Natural killer cell (primary cell): ENCODE measurements around the gene C2orf68. TPM values are rescaled to one million over a fixed set of nuclear protein-coding genes. Genes with fewer than 3 reads are reported as not detected.
A peak's percentile ranks its signal among the peaks of the same experiment; 100 is the strongest.

ENCODE experiments used
- ATAC-seq, 3 donors: fragments of 150-1000 bp in 2 of 3; fragments of 200-7000 bp in 1 of 3; cut with Tn5 transposase; 1 replicate in 1 of 3; 2 replicates in 2 of 3; pipeline ENCODE4 v1.10.0; 2021; ENCODE audit warnings: mild to moderate bottlenecking in 2 of 3, moderate library complexity in 2 of 3
- DNase-seq, 2 donors: peaks; one replicate each; pipeline versions ENCODE4 v3.0.0 to v3.0.0-alpha.2; 2013 to 2021; ENCODE audit warnings: mixed read lengths in 1 of 2
- H3K27ac ChIP-seq: one replicate; pipeline ENCODE4 v1.5.1; 2013; ENCODE audit warnings: mild to moderate bottlenecking, low read length
- H3K27me3 ChIP-seq: one replicate; pipeline ENCODE4 v1.6.1; 2013; ENCODE audit warnings: low read length; ENCODE audit not compliant: control insufficient read depth, insufficient read depth
- H3K36me3 ChIP-seq: one replicate; pipeline ENCODE4 v1.6.1; 2013; ENCODE audit warnings: low read length; ENCODE audit not compliant: control insufficient read depth, insufficient read depth
- H3K4me1 ChIP-seq: one replicate; pipeline ENCODE4 v1.6.1; 2013; ENCODE audit warnings: low read length; ENCODE audit not compliant: control insufficient read depth, insufficient read depth
- H3K4me3 ChIP-seq: one replicate; pipeline ENCODE4 v1.5.1; 2013; ENCODE audit warnings: low read length
- H3K9me3 ChIP-seq: one replicate; pipeline ENCODE4 v1.6.1; 2013; ENCODE audit warnings: low read length; ENCODE audit not compliant: control insufficient read depth, insufficient read depth
- H3K27ac Mint-ChIP-seq, 2 donors: one replicate each; pipeline ENCODE4 v1.8.0; 2022; ENCODE audit warnings: mild to moderate bottlenecking in 2 of 2, mixed read lengths in 2 of 2, moderate library complexity in 1 of 2
- H3K27me3 Mint-ChIP-seq, 2 donors: one replicate each; pipeline ENCODE4 v1.8.0; 2022; ENCODE audit warnings: low read depth in 2 of 2, mixed read lengths in 2 of 2
- H3K36me3 Mint-ChIP-seq: one replicate; pipeline ENCODE4 v1.8.0; 2022; ENCODE audit warnings: mixed read lengths
- H3K4me1 Mint-ChIP-seq, 2 donors: one replicate each; pipeline ENCODE4 v1.8.0; 2022; ENCODE audit warnings: mixed read lengths in 2 of 2
- H3K4me3 Mint-ChIP-seq: one replicate; pipeline ENCODE4 v1.8.0; 2022; ENCODE audit warnings: mild to moderate bottlenecking, moderate library complexity, mixed read lengths
- H3K9me3 Mint-ChIP-seq, 2 donors: one replicate each; pipeline ENCODE4 v1.8.0; 2022; ENCODE audit warnings: mixed read lengths in 2 of 2
- WGBS: methylation state at CpG from one replicate; pipeline ENCODE4 v1.1.7; 2013; ENCODE audit warnings: missing lambda C conversion rate; ENCODE audit not compliant: insufficient coverage; 5-methylcytosine and 5-hydroxymethylcytosine counted together
- intact Hi-C: fragments of 100-400 bp; cut with micrococcal nuclease; formaldehyde crosslinking; loops from one replicate; pipeline ENCODE4 v1.14.2; 2022
- total RNA-seq, 4 donors: library from RNA; stranded (reverse); fragments of 120-200 nt in 1 of 4; gene quantifications; one replicate each; pipeline versions ENCODE4 v1.2.3 to v1.2.4, GENCODE V29; 2013 to 2022
- TF ChIP-seq, protein P1 (sequence below): fragments of 200-600 bp; IDR thresholded peaks from one replicate; pipeline ENCODE4 v1.8.0; 2022; ENCODE audit warnings: antibody characterized with exemption

Gene C2orf68
- total RNA-seq, 3 donors from 2014 or later (not counting 1 experiment from before 2014, with no cell fraction given): 36.4 to 60.8 (median 48.4) TPM

DNA sequence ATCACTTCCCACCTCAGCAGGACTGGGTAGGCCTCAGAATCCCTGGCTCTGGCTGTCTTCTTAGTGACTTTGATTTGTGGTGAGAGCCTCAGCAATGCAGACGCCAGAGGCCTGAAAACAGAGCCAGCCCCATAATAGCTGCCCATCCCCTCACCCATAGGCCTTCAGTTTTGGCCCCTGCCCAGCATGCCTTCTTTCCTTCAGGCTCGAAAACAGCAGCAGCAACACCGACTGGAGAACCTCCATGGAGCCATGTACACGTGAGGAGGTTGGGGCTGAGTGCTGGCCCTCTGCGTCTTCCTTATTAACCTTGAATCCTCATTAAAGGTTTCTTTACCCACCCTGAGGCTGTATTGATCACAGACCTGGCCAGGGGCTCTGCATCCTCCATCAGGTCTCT lies 14.6 kb downstream of the C2orf68 start:
- Histone ChIP-seq H3K27me3 (no peaks in the 10 kb centered on the region), H3K27ac (no peak overlapping the region), H3K4me1 (peaks cover 31% of the 10 kb centered on the region), H3K36me3 (peaks cover 18% of the 10 kb centered on the region), H3K4me3 (no peak overlapping the region), H3K9me3 (no peaks in the 10 kb centered on the region)
- no peaks in the 10 kb centered on the region for H3K27me3 Mint-ChIP-seq
- H3K4me3 Mint-ChIP-seq: peak overlapping the region; percentile 99
- peaks cover 31 to 39% of the 10 kb centered on the region in 2 donors for H3K4me1 Mint-ChIP-seq
- no peaks in the 10 kb centered on the region for H3K36me3 Mint-ChIP-seq
- intact Hi-C loops: no loop called here
- ATAC-seq (no peak), DNase-seq (no peak)
- whole genome bisulfite sequencing: 92% methylated on average over 5 of the region's 5 CpGs
- no peaks in the 10 kb centered on the region for H3K9me3 Mint-ChIP-seq
- TF ChIP-seq, protein P1, sequence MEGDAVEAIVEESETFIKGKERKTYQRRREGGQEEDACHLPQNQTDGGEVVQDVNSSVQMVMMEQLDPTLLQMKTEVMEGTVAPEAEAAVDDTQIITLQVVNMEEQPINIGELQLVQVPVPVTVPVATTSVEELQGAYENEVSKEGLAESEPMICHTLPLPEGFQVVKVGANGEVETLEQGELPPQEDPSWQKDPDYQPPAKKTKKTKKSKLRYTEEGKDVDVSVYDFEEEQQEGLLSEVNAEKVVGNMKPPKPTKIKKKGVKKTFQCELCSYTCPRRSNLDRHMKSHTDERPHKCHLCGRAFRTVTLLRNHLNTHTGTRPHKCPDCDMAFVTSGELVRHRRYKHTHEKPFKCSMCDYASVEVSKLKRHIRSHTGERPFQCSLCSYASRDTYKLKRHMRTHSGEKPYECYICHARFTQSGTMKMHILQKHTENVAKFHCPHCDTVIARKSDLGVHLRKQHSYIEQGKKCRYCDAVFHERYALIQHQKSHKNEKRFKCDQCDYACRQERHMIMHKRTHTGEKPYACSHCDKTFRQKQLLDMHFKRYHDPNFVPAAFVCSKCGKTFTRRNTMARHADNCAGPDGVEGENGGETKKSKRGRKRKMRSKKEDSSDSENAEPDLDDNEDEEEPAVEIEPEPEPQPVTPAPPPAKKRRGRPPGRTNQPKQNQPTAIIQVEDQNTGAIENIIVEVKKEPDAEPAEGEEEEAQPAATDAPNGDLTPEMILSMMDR: no peak
- H3K27ac Mint-ChIP-seq: peak overlapping the region; percentile 96 to 98

DNA sequence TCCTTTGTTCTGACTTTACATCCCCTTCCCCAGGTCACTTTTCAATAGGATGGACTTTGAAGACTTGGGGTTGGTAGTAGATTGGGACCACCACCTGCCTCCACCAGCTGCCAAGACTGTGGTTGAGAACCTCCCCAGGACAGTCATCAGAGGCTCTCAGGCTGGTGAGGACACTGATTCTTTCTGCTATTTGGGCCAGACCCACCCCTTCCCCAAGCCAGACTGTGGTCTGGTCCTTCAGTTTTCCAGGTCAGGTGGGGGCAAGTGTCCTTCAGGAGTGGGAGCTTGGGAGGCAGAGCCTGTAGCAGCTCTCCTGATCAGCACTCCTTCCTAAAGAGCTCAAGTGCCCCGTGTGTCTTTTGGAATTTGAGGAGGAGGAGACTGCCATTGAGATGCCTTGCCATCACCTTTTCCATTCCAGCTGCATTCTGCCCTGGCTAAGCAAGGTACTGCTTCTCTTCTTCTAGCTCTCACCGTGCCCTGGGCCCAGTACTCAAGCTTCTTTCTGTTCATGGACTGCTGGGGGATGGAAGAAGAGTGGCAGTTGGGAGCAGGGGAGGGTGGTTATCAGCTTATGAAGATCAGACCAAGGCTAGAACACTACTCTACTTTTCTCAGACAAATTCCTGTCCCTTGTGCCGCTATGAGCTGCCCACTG lies 15.3 kb downstream of the C2orf68 start:
- Histone ChIP-seq H3K4me1 (peaks cover 25% of the 10 kb centered on the region), H3K4me3 (no peak overlapping the region), H3K27me3 (no peaks in the 10 kb centered on the region), H3K9me3 (no peaks in the 10 kb centered on the region), H3K36me3 (peaks cover 18% of the 10 kb centered on the region), H3K27ac (no peak overlapping the region)
- Mint-ChIP-seq H3K36me3 (no peaks in the 10 kb centered on the region), H3K27ac (peak overlapping the region; percentile 96 to 98), H3K27me3 (no peaks in the 10 kb centered on the region), H3K9me3 (no peaks in the 10 kb centered on the region), H3K4me1 (peaks cover 31 to 35% of the 10 kb centered on the region in 2 donors), H3K4me3 (peak overlapping the region; percentile 99)
- intact Hi-C loops: no loop called here
- 86% methylated on average over 1 of the region's 3 CpGs for WGBS
- DNase-seq (no peak), ATAC-seq (no peak)
- TF ChIP-seq, protein P1: no peak

DNA sequence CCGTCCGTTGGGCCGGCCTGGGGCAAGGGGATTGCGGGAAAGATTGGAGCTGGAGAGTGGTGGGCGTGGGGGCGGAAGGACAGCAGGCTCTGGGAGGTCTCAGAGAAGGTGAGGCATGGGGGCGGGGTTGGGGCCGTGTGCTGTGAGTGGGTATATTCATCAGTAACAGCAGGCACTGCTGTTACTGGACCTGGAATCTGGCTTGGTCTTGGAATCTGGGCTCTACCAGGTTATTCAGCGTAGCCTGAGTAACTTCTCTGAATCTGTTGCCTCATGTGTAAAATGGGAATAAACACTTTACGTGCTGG lies 15.9 kb downstream of the C2orf68 start:
- peaks cover 25% of the 10 kb centered on the region for H3K4me1 ChIP-seq
- peak overlapping the region; percentile 82 for H3K27ac ChIP-seq
- H3K36me3 ChIP-seq: peaks cover 18% of the 10 kb centered on the region
- H3K4me3 ChIP-seq: peak overlapping the region; percentile 92
- no peaks in the 10 kb centered on the region for H3K9me3 Mint-ChIP-seq
- no peak for DNase-seq
- no peaks in the 10 kb centered on the region for H3K36me3 Mint-ChIP-seq
- H3K27me3 ChIP-seq: no peaks in the 10 kb centered on the region
- WGBS: 4% methylated on average over 10 of the region's 10 CpGs
- no peak for ATAC-seq
- intact Hi-C loops: no loop called here
- no peaks in the 10 kb centered on the region for H3K9me3 ChIP-seq
- peak overlapping the region; percentile 96 to 98 for H3K27ac Mint-ChIP-seq
- TF ChIP-seq, protein P1: no peak
- no peaks in the 10 kb centered on the region for H3K27me3 Mint-ChIP-seq
- peaks cover 31 to 33% of the 10 kb centered on the region in 2 donors for H3K4me1 Mint-ChIP-seq
- peak overlapping the region; percentile 99 for H3K4me3 Mint-ChIP-seq
